HepG2 (cell line): ENCODE results near the gene SULT2A1. TPM values are rescaled to one million over a fixed set of nuclear protein-coding genes. Genes with fewer than 3 reads are reported as not detected.

Experiments
- ATAC-seq: fragments of 200-7000 bp; cut with Tn5 transposase; 3 replicates; pipeline ENCODE4 v1.9.1; 2020; ENCODE audit warnings: mild to moderate bottlenecking, moderate library complexity
- BruUV-seq: library from RNA; stranded (reverse); fragments of 400-500 nt; replicated peaks from 2 replicates; lab custom pipeline; 2021; lab: Mats Ljungman, UMichigan
- CTCF ChIA-PET: fragments of 300-600 bp; formaldehyde crosslinking; extraction: SDS; loops from one replicate; lab custom pipeline; 2021; ENCODE audit warnings: low total read pairs, inconsistent platforms, low intra/inter-chr PET ratio; lab: Yijun Ruan, JAX
- POLR2A ChIA-PET: fragments of 350-600 bp; sonication (Branson Sonifier 250); formaldehyde crosslinking; loops from one replicate; lab custom pipeline; 2020; ENCODE audit warnings: antibody characterized with exemption, inconsistent platforms; lab: Yijun Ruan, JAX
- DNase-seq: peaks from one replicate; pipeline ENCODE4 v3.0.0-alpha.2; 2015; ENCODE audit warnings: low spot score
- FAIRE-seq: peaks from 3 replicates; lab custom pipeline; 2011; peaks lifted over from hg19 to GRCh38; lab: Jason Lieb, UNC
- H2AFZ ChIP-seq: one replicate; pipeline ENCODE4 v1.6.1; 2011; ENCODE audit warnings: low read length, inconsistent platforms
- H3K27ac ChIP-seq: fragments of 300-600 bp; 3 replicates; pipeline ENCODE4 v1.8.0; 2011; ENCODE audit warnings: mixed run types, mild to moderate bottlenecking, mixed read lengths, low read length, inconsistent platforms; ENCODE audit not compliant: insufficient read depth; ENCODE audit errors: extremely low read length
- H3K27me3 ChIP-seq, 2 experiments: fragments of 200-600 bp in 1 of 2; 2 replicates in 1 of 2; 3 replicates in 1 of 2; pipeline versions ENCODE4 v1.6.0 to v1.8.0; 2011; ENCODE audit warnings: low read length in 2 of 2, mild to moderate bottlenecking in 2 of 2, moderate library complexity in 2 of 2, inconsistent platforms in 1 of 2; ENCODE audit not compliant: insufficient read depth in 2 of 2, control insufficient read depth in 1 of 2
- H3K36me3 ChIP-seq, 2 experiments: fragments of 200-600 bp in 1 of 2; replicated peaks in 1 of 2; 2 replicates in 1 of 2; 3 replicates in 1 of 2; pipeline versions ENCODE4 v1.5.1 to v1.8.0; 2011; ENCODE audit warnings: low read length in 2 of 2, inconsistent platforms in 1 of 2; ENCODE audit not compliant: insufficient read depth in 2 of 2, control insufficient read depth in 1 of 2
- H3K4me1 ChIP-seq: 2 replicates; pipeline ENCODE4 v1.5.1; 2012; ENCODE audit warnings: low read length, inconsistent platforms; ENCODE audit not compliant: insufficient read depth
- H3K4me2 ChIP-seq: 2 replicates; pipeline ENCODE4 v1.6.0; 2011; ENCODE audit warnings: low read depth, low read length, inconsistent platforms
- H3K4me3 ChIP-seq, 3 experiments: fragments of 200-600 bp in 1 of 3; sonication (generic), shearing (Covaris generic) in 1 of 3; replicated peaks in 1 of 3; 2 replicates each; pipeline ENCODE4 v1.5.1; 2011 to 2016; ENCODE audit warnings: low read length in 3 of 3, inconsistent platforms in 2 of 3, low read depth in 2 of 3, mild to moderate bottlenecking in 2 of 3, control low read depth in 1 of 3, mixed read lengths in 1 of 3; ENCODE audit not compliant: insufficient read depth in 1 of 3
- H3K79me2 ChIP-seq: one replicate; pipeline ENCODE4 v1.6.1; 2011; ENCODE audit warnings: low read length, inconsistent platforms; ENCODE audit not compliant: insufficient read depth
- H3K9ac ChIP-seq: 2 replicates; pipeline ENCODE4 v1.6.0; 2011; ENCODE audit warnings: mild to moderate bottlenecking, low read depth, low read length, inconsistent platforms; ENCODE audit not compliant: insufficient read depth
- H3K9me3 ChIP-seq: 2 replicates; pipeline ENCODE4 v1.5.1; 2012; ENCODE audit warnings: mild to moderate bottlenecking, low read length
- H4K20me1 ChIP-seq: 2 replicates; pipeline ENCODE4 v1.6.0; 2011; ENCODE audit warnings: inconsistent platforms, mild to moderate bottlenecking, low read length, moderate library complexity; ENCODE audit not compliant: insufficient read depth
- BATF2 ChIP-seq: sonication (generic); formaldehyde crosslinking; IDR thresholded peaks from 2 replicates; pipeline ENCODE4 v1.8.0; 2022; ENCODE audit warnings: mild to moderate bottlenecking, missing genetic modification reagents, moderate library complexity
- KAT7 ChIP-seq: IDR thresholded peaks from 2 replicates; pipeline ENCODE4 v1.6.1; 2018; ENCODE audit warnings: borderline replicate concordance, missing compliant biosample characterization
- RAD51 ChIP-seq: fragments of 450-650 bp; IDR thresholded peaks from 2 replicates; pipeline ENCODE4 v1.6.1; 2016; ENCODE audit warnings: borderline replicate concordance
- SNAI1 ChIP-seq: sonication (generic); formaldehyde crosslinking; IDR thresholded peaks from 2 replicates; pipeline ENCODE4 v1.5.0; 2020; ENCODE audit warnings: mild to moderate bottlenecking, missing genetic modification reagents, borderline replicate concordance
- SNAPC4 ChIP-seq: sonication (generic); formaldehyde crosslinking; IDR thresholded peaks from 2 replicates; pipeline ENCODE4 v1.4.0; 2020; ENCODE audit warnings: mild to moderate bottlenecking, missing genetic modification reagents
- STAG1 ChIP-seq: sonication (generic); formaldehyde crosslinking; IDR thresholded peaks from 2 replicates; pipeline ENCODE4 v1.4.0; 2020; ENCODE audit warnings: missing genetic modification reagents
- YEATS2 ChIP-seq: sonication (generic); formaldehyde crosslinking; IDR thresholded peaks from 2 replicates; pipeline ENCODE4 v1.4.0; 2020; ENCODE audit warnings: missing genetic modification reagents, borderline replicate concordance
- ZKSCAN1 ChIP-seq: fragments of 150-350 bp; IDR thresholded peaks from 2 replicates; pipeline ENCODE4 v1.6.1; 2014; ENCODE audit warnings: low read length
- ZNF430 ChIP-seq: sonication (generic); formaldehyde crosslinking; IDR thresholded peaks from 2 replicates; pipeline ENCODE4 v1.9.0; 2021; ENCODE audit warnings: mild to moderate bottlenecking, missing genetic modification reagents
- ZNF567 ChIP-seq: sonication (generic); formaldehyde crosslinking; IDR thresholded peaks from 2 replicates; pipeline ENCODE4 v1.8.1; 2023; ENCODE audit warnings: mild to moderate bottlenecking, missing genetic modification reagents, borderline replicate concordance
- ZNF644 ChIP-seq: IDR thresholded peaks from 2 replicates; pipeline ENCODE4 v1.6.1; 2016; ENCODE audit warnings: low read depth
- ZNF776 ChIP-seq: sonication (generic); formaldehyde crosslinking; IDR thresholded peaks from 2 replicates; pipeline ENCODE4 v1.4.0; 2020; ENCODE audit warnings: mild to moderate bottlenecking, missing genetic modification reagents
- ZSCAN25 ChIP-seq: sonication (generic); formaldehyde crosslinking; IDR thresholded peaks from 2 replicates; pipeline ENCODE4 v1.8.0; 2022; ENCODE audit warnings: mild to moderate bottlenecking, missing genetic modification reagents
- WGBS: methylation state at CpG from one replicate; pipeline ENCODE4 v1.1.6; 2017; ENCODE audit warnings: low lambda C conversion rate; 5-methylcytosine and 5-hydroxymethylcytosine counted together
- in situ Hi-C: cut with HindIII; loops from 2 replicates; pipeline ENCODE4 v1.10.0; 2017; ENCODE audit warnings: low pct_unique_long_range_greater_than_20kb; ENCODE audit not compliant: extremely low pct_ligation_motif_present
- intact Hi-C: fragments of 100-400 bp; cut with micrococcal nuclease; formaldehyde crosslinking; loops from one replicate; pipeline ENCODE4 v1.10.0; 2022; ENCODE audit not compliant: unreplicated experiment
- polyA plus RNA-seq, 8 experiments: library from polyadenylated mRNA; depleted of rRNA in 3 of 8; stranded (reverse) in 7 of 8; unstranded in 1 of 8; fragments of >200 nt; fragmentation: Illumina TruSeq in 4 of 8; extraction: Trizol in 4 of 8; gene quantifications; 2 replicates each; pipeline versions ENCODE4 v1.2.1 to v1.2.3, GENCODE V29; 2011 to 2016; ENCODE audit warnings: low read depth in 4 of 8, missing spikeins in 1 of 8, mixed read lengths in 1 of 8; ENCODE audit not compliant: insufficient read depth in 1 of 8
- total RNA-seq, 5 experiments: library from RNA; depleted of rRNA; stranded (reverse); fragments of >200 nt; fragmentation: Illumina TruSeq; extraction: Trizol; gene quantifications; 2 replicates each; pipeline ENCODE4 v1.2.3, GENCODE V29; 2016; ENCODE audit warnings: low read depth in 1 of 5
- TF ChIP-seq, protein P1 (sequence below): sonication (generic); formaldehyde crosslinking; IDR thresholded peaks from 2 replicates; pipeline ENCODE4 v1.5.1; 2020; ENCODE audit warnings: mild to moderate bottlenecking, moderate library complexity, missing genetic modification reagents
- TF ChIP-seq, protein P2 (sequence below): sonication (generic); formaldehyde crosslinking; IDR thresholded peaks from 2 replicates; pipeline ENCODE4 v1.5.0; 2020; ENCODE audit warnings: missing genetic modification reagents

Gene SULT2A1
- total and polyA plus RNA-seq, 2 of the 13 experiments (the other 11 are each of a cell fraction or from before 2014, with no cell fraction given), result 137 to 193 TPM

GRCh38 chr19:47836038-47836437 lies 50.1 kb downstream of the SULT2A1 start:
- no TSS peak for BruUV-seq
- H3K27ac ChIP-seq, result no peak overlapping the region
- in situ Hi-C loops, result no loop called here
- no peaks in the 10 kb centered on the region for H4K20me1 ChIP-seq
- no peak overlapping the region for H3K4me2 ChIP-seq
- no peaks in the 10 kb centered on the region for H3K36me3 ChIP-seq
- POLR2A ChIA-PET, result no interaction called here
- CTCF ChIA-PET, result no interaction called here
- no peak overlapping the region for H2AFZ ChIP-seq
- no peak overlapping the region for H3K4me3 ChIP-seq
- H3K9me3 ChIP-seq, result no peaks in the 10 kb centered on the region
- DNase-seq, result no peak
- no peak for FAIRE-seq
- no peaks in the 10 kb centered on the region; the same call in 1 of the 2 replicates for H3K4me1 ChIP-seq
- intact Hi-C loops, result no loop called here
- no peak for ATAC-seq
- no peaks in the 10 kb centered on the region for H3K79me2 ChIP-seq
- H3K9ac ChIP-seq, result no peak overlapping the region
- H3K27me3 ChIP-seq, result peaks cover 0 to 7% of the 10 kb centered on the region in 2 experiments; a peak in 1 of 5 replicates
- 42% methylated on average over 7 of the region's 8 CpGs for WGBS
- TF ChIP-seq STAG1 (no peak), BATF2 (CRISPR knock-in tag) (no peak), ZNF430 (CRISPR knock-in tag) (no peak), RAD51 (no peak), ZKSCAN1 (no peak), ZNF567 (CRISPR knock-in tag) (no peak), SNAI1 (CRISPR knock-in tag) (no peak), KAT7 (CRISPR knock-in tag) (no peak), ZNF776 (CRISPR knock-in tag) (no peak), ZSCAN25 (CRISPR knock-in tag) (no peak), YEATS2 (CRISPR knock-in tag) (no peak), SNAPC4 (CRISPR knock-in tag) (no peak), ZNF644 (CRISPR knock-in tag) (no peak)
- TF ChIP-seq, protein P1, sequence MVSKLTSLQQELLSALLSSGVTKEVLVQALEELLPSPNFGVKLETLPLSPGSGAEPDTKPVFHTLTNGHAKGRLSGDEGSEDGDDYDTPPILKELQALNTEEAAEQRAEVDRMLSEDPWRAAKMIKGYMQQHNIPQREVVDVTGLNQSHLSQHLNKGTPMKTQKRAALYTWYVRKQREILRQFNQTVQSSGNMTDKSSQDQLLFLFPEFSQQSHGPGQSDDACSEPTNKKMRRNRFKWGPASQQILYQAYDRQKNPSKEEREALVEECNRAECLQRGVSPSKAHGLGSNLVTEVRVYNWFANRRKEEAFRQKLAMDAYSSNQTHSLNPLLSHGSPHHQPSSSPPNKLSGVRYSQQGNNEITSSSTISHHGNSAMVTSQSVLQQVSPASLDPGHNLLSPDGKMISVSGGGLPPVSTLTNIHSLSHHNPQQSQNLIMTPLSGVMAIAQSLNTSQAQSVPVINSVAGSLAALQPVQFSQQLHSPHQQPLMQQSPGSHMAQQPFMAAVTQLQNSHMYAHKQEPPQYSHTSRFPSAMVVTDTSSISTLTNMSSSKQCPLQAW (CRISPR knock-in tag), result no peak
- TF ChIP-seq, protein P2, sequence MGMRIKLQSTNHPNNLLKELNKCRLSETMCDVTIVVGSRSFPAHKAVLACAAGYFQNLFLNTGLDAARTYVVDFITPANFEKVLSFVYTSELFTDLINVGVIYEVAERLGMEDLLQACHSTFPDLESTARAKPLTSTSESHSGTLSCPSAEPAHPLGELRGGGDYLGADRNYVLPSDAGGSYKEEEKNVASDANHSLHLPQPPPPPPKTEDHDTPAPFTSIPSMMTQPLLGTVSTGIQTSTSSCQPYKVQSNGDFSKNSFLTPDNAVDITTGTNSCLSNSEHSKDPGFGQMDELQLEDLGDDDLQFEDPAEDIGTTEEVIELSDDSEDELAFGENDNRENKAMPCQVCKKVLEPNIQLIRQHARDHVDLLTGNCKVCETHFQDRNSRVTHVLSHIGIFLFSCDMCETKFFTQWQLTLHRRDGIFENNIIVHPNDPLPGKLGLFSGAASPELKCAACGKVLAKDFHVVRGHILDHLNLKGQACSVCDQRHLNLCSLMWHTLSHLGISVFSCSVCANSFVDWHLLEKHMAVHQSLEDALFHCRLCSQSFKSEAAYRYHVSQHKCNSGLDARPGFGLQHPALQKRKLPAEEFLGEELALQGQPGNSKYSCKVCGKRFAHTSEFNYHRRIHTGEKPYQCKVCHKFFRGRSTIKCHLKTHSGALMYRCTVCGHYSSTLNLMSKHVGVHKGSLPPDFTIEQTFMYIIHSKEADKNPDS, result no peak
